GM21515 (cell line): Measurements from ENCODE around the gene PDC.

ENCODE experiments used
- ATAC-seq: cut with Tn5 transposase; IDR thresholded peaks from one replicate; pipeline ENCODE4 v1.9.1; 2021; ENCODE audit not compliant: unreplicated experiment

The PDC gene

DNA sequence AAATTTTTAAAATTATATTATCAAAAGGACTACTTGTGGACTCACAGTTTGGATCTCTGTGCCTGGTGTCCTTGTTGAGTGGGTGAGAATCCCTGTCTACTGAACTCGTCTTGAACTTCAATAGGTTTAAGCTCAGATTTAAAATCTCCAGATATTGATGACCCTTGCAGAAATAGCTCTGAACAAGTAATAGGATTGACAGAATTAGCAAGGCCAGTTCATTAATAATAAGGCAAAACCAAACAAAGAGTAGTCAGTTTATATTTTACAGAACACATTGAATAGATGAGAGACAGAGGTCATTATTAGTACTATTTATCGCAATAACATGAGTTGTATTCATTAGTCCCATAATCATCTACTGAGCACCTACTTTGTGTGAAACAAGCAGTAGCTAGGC is at the start of gene PDC:
PDC (minus strand) TSS at position 101 of the 400 bp plus-strand sequence. CDS start 11,655 bp downstream, outside the sequence.
- no peak for ATAC-seq

GRCh38 chr1:186503190-186503589 is 42.3 kb upstream of the PDC start:
- no peak for ATAC-seq

- no peak for ATAC-seq
Observed at GRCh38 chr1:186502087-186502486, 41.2 kb upstream of the PDC start.

GRCh38 chr1:186500804-186501203 is 39.9 kb upstream of the PDC start:
- ATAC-seq = no peak

DNA sequence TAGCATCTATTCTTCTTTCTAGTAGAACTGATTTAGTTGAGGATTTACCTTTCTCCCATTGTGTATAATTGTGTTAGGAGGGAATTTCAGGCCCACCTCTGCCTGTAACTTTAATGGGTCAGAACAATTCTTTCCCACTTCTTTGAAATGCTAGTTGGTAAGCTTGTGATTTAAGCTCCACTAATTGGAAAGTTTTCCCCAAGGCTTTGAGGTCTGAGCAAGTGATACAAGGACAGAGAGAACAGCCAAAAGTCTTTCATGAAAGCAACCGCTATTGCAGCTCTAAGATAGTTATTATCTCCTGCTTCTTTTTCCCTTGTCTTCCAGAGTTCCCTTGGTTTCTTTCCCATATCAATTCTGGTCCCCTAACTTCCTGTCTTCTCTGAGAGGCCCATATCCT is 38.7 kb upstream of the PDC start:
- ATAC-seq = no peak

DNA sequence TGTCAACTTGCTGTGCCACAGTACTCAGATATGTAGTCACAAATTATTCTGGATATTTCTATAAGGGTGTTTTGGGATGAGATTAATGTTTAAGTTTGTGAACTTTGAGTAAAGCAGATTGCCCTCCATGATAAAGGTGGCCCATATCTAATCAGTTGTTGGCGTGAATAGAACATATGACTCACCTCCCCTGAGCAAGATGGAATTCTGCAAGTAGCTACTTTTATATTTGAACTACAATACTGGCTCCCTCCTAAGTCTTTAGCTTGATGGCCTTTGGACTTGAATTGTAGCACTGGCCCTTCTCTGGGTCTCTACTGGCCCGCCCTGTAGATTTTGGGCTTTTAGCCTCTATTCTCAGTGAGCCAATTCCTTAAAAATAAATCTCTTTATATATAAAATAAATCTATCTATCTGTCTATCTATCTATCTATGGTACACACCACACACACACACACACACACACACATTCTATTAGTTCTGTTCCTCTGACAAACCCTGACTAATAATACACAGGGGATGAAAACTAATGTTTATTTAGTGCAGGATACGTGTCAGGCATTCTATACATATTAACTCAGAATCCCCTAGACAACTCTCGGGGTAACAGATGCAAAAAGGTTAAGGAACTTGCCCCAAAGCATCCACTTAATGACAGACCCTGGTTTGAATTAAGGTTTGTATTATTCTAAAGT is 37.9 kb upstream of the PDC start:
- ATAC-seq = no peak

- ATAC-seq = no peak
Observed at GRCh38 chr1:186498071-186498470, 37.2 kb upstream of the PDC start.

GRCh38 chr1:186497651-186498050 is 36.7 kb upstream of the PDC start:
- ATAC-seq = no peak

GRCh38 chr1:186496171-186496851 is 35.4 kb upstream of the PDC start:
- no peak for ATAC-seq

GRCh38 chr1:186494832-186495271 is 33.9 kb upstream of the PDC start:
- ATAC-seq = no peak

GRCh38 chr1:186492531-186493291 is 31.8 kb upstream of the PDC start:
- ATAC-seq = no peak

- ATAC-seq = no peak
Observed at GRCh38 chr1:186491336-186491735, 30.4 kb upstream of the PDC start.

GRCh38 chr1:186487163-186487562 is 26.2 kb upstream of the PDC start:
- ATAC-seq = no peak

DNA sequence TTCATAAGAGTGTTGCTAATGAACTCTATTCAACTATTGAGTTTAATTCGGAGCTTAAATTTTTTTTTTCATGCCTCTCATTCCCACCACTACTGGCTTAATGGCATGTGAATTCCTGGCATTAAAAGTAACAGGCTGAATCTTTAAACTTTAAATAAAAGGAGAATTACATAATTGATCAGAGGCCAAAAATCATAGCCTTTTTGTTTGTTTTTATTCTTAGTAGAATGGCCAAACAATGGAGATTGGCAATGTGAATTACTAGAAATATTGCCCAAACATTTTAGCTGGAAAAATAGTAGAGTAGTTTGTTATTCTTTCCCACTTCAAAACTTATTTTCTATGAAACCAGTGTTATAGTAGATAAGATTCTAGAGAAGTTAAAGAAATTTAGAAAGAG is 25.1 kb upstream of the PDC start:
- ATAC-seq = no peak

- no peak for ATAC-seq
Observed at GRCh38 chr1:186483561-186483960, 22.6 kb upstream of the PDC start.

DNA sequence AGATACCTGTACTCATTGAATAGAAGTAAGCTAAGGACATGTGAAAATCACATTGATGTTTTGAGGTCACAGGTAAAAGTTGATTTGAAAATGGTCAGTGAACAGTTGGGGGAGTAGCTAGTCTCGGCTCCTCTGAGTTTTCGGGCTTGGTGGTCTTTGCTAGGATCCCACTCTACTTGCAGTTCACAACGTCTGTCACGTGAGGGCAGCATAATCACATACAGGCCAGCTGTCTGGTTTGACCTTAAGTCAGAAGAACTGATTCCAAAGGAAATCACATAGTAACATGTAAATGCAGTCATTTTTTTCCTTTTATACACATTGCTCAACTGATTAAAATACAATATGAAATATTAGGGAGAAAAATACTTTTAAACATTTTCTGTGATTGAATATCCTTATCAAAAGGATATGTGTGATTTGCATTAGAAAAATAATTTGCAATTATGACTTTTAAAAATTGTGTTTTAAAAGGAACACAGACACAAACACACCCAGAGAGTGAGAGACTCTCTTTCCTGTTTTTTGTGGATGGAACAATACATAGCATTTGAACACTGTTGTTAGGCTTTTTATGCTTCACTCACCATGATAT is 21.8 kb upstream of the PDC start:
- ATAC-seq = peak; percentile 72

DNA sequence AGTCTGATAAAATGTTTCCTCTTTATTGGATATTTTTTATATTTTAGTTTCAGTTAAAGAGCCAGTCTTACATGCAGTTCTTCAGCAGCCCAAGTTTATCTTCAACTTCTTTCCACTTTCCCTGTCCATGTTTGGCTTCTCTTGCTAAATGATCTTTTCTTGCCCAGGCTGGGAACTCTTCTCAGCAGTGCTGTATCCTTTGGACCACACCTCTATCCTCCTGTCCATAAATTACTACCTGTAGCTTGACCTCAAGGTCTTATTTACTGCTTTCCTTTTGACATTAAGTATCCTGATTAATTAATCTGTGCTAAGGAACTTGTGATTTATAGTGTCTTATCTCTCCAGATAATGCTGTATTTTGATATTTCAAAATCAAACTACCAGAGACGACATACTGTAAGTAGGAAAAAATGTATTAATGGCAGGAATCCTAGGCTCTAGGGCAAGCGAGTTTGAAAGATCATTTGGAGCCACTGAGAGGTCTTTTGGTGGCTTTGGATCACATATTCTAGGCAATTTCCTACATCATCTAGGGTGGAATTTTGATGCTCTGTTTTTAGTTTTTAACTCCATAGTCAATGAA is 20.5 kb upstream of the PDC start:
- no peak for ATAC-seq

DNA sequence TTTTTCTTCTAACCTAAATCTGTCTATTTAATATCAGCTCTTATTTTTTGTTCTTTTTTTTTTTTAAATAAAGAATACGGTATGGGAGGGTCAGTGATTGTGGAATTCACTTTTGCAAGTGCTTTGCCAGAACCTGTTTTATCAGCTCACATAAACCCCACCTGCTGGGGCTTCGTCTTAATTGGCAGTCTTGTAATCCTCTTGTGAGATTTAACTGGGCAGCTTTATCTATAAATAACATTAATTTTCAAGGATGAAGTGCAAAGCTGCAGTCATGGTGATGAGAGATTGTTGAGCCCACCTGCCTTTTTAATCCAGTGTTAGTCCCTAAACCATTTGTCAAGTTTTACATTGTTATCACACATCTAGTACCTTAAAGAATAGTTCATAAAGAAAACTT is 18.2 kb upstream of the PDC start:
- ATAC-seq = no peak

- ATAC-seq = no peak
Observed at GRCh38 chr1:186476264-186477040, 15.5 kb upstream of the PDC start.

DNA sequence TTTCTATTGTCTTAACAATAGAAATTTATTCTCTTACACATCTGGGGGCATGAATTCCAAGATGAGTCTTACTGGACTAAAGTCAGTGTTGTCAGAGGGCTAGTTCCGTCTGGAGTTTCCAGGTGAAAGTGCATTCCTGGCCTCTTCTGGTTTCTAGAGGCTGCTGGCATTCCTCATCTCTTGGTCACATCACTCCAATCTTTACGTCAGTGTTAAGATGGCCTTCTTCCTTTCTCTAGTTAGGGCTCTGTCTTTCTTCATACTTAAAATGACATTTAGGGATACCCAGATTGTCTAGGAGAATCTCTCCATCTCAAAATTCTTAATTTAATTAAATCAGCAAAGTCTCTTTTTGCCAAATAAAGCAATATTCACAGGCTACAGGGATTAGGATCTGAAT is 13.3 kb upstream of the PDC start:
- ATAC-seq = no peak
